Loucy (cell line): ENCODE data around the gene CLK3.
"Not testable (repeated sequence)": the region's sequence is repeated elsewhere in the genome, so short reads cannot be mapped to it uniquely, and the experiment has no call there.

Experiments
- H2AFZ ChIP-seq: fragments of 200-600 bp; sonication (generic); 2 replicates; pipeline ENCODE4 v1.6.0; 2016; ENCODE audit warnings: antibody characterized with exemption, mild to moderate bottlenecking, low read length, moderate library complexity
- H3F3A ChIP-seq: fragments of 200-600 bp; 2 replicates; pipeline ENCODE4 v1.6.0; 2016; ENCODE audit warnings: antibody characterized with exemption, low read depth, mild to moderate bottlenecking
- H3K27me3 ChIP-seq: fragments of 200-600 bp; sonication (generic); 2 replicates; pipeline ENCODE4 v1.6.1; 2014; ENCODE audit warnings: low read length, mild to moderate bottlenecking; ENCODE audit not compliant: insufficient read depth, poor library complexity, severe bottlenecking
- H3K36me3 ChIP-seq: fragments of 200-600 bp; sonication (generic); 2 replicates; pipeline ENCODE4 v1.6.1; 2016; ENCODE audit warnings: low read length; ENCODE audit not compliant: insufficient read depth
- H3K4me1 ChIP-seq: fragments of 200-600 bp; sonication (generic); 2 replicates; pipeline ENCODE4 v1.5.1; 2014; ENCODE audit warnings: low read length, mild to moderate bottlenecking; ENCODE audit not compliant: insufficient read depth, poor library complexity, severe bottlenecking
- H3K4me2 ChIP-seq: fragments of 200-600 bp; sonication (generic); 2 replicates; pipeline ENCODE4 v1.6.0; 2014; ENCODE audit warnings: antibody characterized with exemption, low read length, low read depth, mild to moderate bottlenecking; ENCODE audit not compliant: poor library complexity, severe bottlenecking
- H3K4me3 ChIP-seq: fragments of 200-600 bp; sonication (generic); 2 replicates; pipeline ENCODE4 v1.5.1; 2014; ENCODE audit warnings: low read length, mild to moderate bottlenecking, mixed read lengths; ENCODE audit not compliant: poor library complexity, severe bottlenecking
- H3K79me2 ChIP-seq: fragments of 200-600 bp; sonication (generic); 2 replicates; pipeline ENCODE4 v1.6.1; 2014; ENCODE audit warnings: low read length; ENCODE audit not compliant: insufficient read depth
- H3K9ac ChIP-seq: fragments of 200-600 bp; sonication (generic); 2 replicates; pipeline ENCODE4 v1.6.0; 2014; ENCODE audit warnings: mild to moderate bottlenecking, low read depth, low read length, moderate library complexity; ENCODE audit not compliant: poor library complexity, severe bottlenecking
- H3K9me2 ChIP-seq: fragments of 200-600 bp; sonication (generic); replicated peaks from 2 replicates; pipeline ENCODE4 v1.6.1; 2016; ENCODE audit warnings: low read depth, low read length, mixed read lengths
- H3K9me3 ChIP-seq: fragments of 200-600 bp; sonication (generic); 2 replicates; pipeline ENCODE4 v1.6.1; 2014; ENCODE audit warnings: mild to moderate bottlenecking, antibody characterized with exemption, low read length, low read depth; ENCODE audit not compliant: insufficient read depth
- H4K20me1 ChIP-seq: fragments of 200-600 bp; sonication (generic); 2 replicates; pipeline ENCODE4 v1.6.0; 2014; ENCODE audit warnings: antibody characterized with exemption, low read length, mild to moderate bottlenecking; ENCODE audit not compliant: insufficient read depth, poor library complexity, severe bottlenecking
- CTCF ChIP-seq: fragments of 200-600 bp; sonication (generic); conservative IDR thresholded peaks from 2 replicates; pipeline ENCODE4 v1.5.1; 2014; ENCODE audit warnings: mild to moderate bottlenecking, antibody characterized with exemption, low read length
- EZH2phosphoT487 ChIP-seq: fragments of 200-600 bp; IDR thresholded peaks from 2 replicates; pipeline ENCODE4 v1.6.1; 2018; ENCODE audit warnings: antibody characterized with exemption, mild to moderate bottlenecking, moderate library complexity, borderline replicate concordance

CLK3 gene

GRCh38 chr15:74655424-74655823 lies 39.8 kb downstream of the CLK3 start:
- H3K4me2 ChIP-seq: no peak overlapping the region
- H3K4me1 ChIP-seq: no peaks in the 10 kb centered on the region
- no peaks in the 10 kb centered on the region for H3K9me3 ChIP-seq
- H3K4me3 ChIP-seq: no peak overlapping the region
- no peaks in the 10 kb centered on the region for H3K27me3 ChIP-seq
- no peaks in the 10 kb centered on the region for H4K20me1 ChIP-seq
- peaks cover 18% of the 10 kb centered on the region; the same call in 1 of the 2 replicates for H3K79me2 ChIP-seq
- no peak for TF ChIP-seq EZH2phosphoT487
- no peak for TF ChIP-seq CTCF
- peaks cover 22% of the 10 kb centered on the region; the same call in 1 of the 2 replicates for H3K36me3 ChIP-seq
- no peaks in the 10 kb centered on the region for H3K9me2 ChIP-seq
- no peak overlapping the region for H3K9ac ChIP-seq
- no peak overlapping the region for H2AFZ ChIP-seq
- H3F3A ChIP-seq: no peaks in the 10 kb centered on the region

DNA sequence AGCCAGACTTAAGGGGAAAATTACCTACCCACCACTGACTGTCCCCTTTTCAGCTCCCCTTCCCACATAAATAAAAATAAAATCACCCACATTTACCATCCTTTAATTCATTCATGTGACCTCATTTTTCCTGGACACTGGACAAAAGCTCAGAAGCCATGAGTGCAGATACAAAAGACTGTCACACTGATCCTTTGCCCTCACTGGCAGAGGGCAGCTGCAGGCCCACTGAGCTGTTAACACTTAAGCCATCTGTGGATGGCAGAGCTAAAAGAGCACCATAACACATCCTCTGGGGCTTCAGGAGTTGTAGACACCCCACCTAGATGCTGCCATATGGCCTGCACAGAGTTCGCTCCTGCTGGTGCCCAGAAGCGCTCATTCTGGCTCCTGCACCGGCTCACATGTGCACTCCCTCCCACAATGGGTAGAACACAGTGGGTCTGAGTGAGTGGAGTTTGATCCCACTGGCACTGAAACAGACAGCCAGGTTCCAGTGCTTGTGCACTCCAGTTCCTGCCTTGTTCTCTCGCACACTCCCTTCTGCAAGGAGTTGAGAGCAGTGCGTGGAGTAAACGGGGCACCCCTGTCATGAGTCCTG lies 41.4 kb downstream of the CLK3 start:
- H3K9ac ChIP-seq: no peak overlapping the region
- H2AFZ ChIP-seq: no peak overlapping the region
- no peak overlapping the region for H3K4me2 ChIP-seq
- no peaks in the 10 kb centered on the region for H4K20me1 ChIP-seq
- no peaks in the 10 kb centered on the region for H3F3A ChIP-seq
- no peaks in the 10 kb centered on the region for H3K9me2 ChIP-seq
- no peak overlapping the region for H3K4me3 ChIP-seq
- H3K27me3 ChIP-seq: no peaks in the 10 kb centered on the region
- H3K4me1 ChIP-seq: no peaks in the 10 kb centered on the region
- peaks cover 18% of the 10 kb centered on the region; the same call in 1 of the 2 replicates for H3K79me2 ChIP-seq
- no peaks in the 10 kb centered on the region for H3K9me3 ChIP-seq
- TF ChIP-seq EZH2phosphoT487: no peak
- no peak for TF ChIP-seq CTCF
- H3K36me3 ChIP-seq: peaks cover 20% of the 10 kb centered on the region; the same call in 1 of the 2 replicates

GRCh38 chr15:74657846-74658245 lies 42.2 kb downstream of the CLK3 start:
- Histone ChIP-seq H4K20me1 (no peaks in the 10 kb centered on the region), H3K4me2 (no peak overlapping the region), H3K4me3 (no peak overlapping the region), H3K4me1 (no peaks in the 10 kb centered on the region), H3K27me3 (no peaks in the 10 kb centered on the region), H3K9me2 (no peaks in the 10 kb centered on the region), H3K9ac (no peak overlapping the region), H2AFZ (no peak overlapping the region), H3K36me3 (peaks cover 20% of the 10 kb centered on the region; the same call in 1 of the 2 replicates), H3F3A (no peaks in the 10 kb centered on the region), H3K9me3 (no peaks in the 10 kb centered on the region), H3K79me2 (peaks cover 18% of the 10 kb centered on the region; the same call in 1 of the 2 replicates)
- no peak for TF ChIP-seq EZH2phosphoT487
- TF ChIP-seq CTCF: no peak

- not testable (repeated sequence) for H3K4me3 ChIP-seq, H3K9me3 ChIP-seq, H3F3A ChIP-seq, H4K20me1 ChIP-seq, H3K36me3 ChIP-seq, H3K9me2 ChIP-seq, H3K4me2 ChIP-seq, H2AFZ ChIP-seq, H3K9ac ChIP-seq, H3K4me1 ChIP-seq, H3K27me3 ChIP-seq
- peaks cover 30% of the 10 kb centered on the region; the same call in 1 of the 2 replicates for H3K79me2 ChIP-seq
Observed at GRCh38 chr15:74661280-74661679, 45.6 kb downstream of the CLK3 start.
